Type B pancreatic cell (in vitro differentiated cells): ENCODE results near the gene FEZF2. TPM values are rescaled to one million over a fixed set of nuclear protein-coding genes. Genes with fewer than 3 reads are reported as not detected.

Experiments
- DNase-seq: peaks from one replicate; pipeline ENCODE4 v3.0.0; 2021; ENCODE audit warnings: mixed read lengths; ENCODE audit not compliant: unreplicated experiment; ENCODE audit errors: extremely low spot score
- H3K27ac Mint-ChIP-seq: 2 replicates; pipeline ENCODE4 v1.8.0; 2021; ENCODE audit warnings: mild to moderate bottlenecking, mixed read lengths
- H3K27me3 Mint-ChIP-seq: 2 replicates; pipeline ENCODE4 v1.8.0; 2021; ENCODE audit warnings: mixed read lengths
- H3K36me3 Mint-ChIP-seq: 2 replicates; pipeline ENCODE4 v1.8.0; 2021; ENCODE audit warnings: mixed read lengths
- H3K4me1 Mint-ChIP-seq: one replicate; pipeline ENCODE4 v1.8.0; 2021; ENCODE audit warnings: mixed read lengths; ENCODE audit not compliant: unreplicated experiment
- H3K4me3 Mint-ChIP-seq: 2 replicates; pipeline ENCODE4 v1.8.0; 2021; ENCODE audit warnings: mild to moderate bottlenecking, mixed read lengths
- H3K9me3 Mint-ChIP-seq: 2 replicates; pipeline ENCODE4 v1.8.0; 2021; ENCODE audit warnings: mixed read lengths
- CTCF ChIP-seq: fragments of 200-600 bp; sonication (generic); conservative IDR thresholded peaks from 2 replicates; pipeline ENCODE4 v1.5.0; 2021; ENCODE audit warnings: antibody characterized with exemption, mild to moderate bottlenecking
- total RNA-seq: library from RNA; stranded (reverse); gene quantifications from 2 replicates; pipeline ENCODE4 v1.2.1, GENCODE V29; 2021; ENCODE audit warnings: low replicate concordance

The FEZF2 gene
- total RNA-seq, 1 donor from 2014 or later: 0.24 TPM

DNA sequence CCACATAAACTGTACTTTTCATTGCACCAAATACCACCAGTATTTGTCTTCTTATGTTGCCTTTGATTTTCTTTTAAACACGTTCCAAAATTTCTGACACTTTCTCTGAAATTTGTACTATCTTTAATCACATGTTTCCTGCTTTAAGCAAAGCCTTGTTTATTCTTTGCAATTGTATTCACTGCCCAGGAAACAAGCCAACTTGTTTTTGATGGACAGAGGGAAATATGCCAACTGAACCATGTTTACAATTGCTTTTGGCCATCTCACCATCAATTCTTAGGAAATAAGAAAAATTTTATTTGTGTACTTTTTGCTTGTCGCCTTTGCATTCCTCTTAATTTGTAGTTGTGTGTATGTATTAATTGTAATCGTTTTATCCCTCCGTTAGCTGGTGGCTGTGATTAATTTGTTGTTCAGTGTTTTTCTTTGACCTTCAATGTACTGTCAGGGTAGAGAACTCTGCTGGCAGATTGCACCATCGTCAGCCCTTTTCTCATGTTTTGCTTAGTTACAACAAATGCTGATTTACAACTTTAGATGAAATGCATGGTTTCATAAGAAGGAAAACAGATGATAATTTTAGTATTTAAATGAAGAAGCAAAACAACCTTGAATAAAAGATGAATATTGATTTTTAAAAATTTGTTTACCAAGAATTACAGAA is 19.4 kb upstream of the FEZF2 start:
- H3K27me3 Mint-ChIP-seq: peaks cover 54% of the 10 kb centered on the region
- no peak for TF ChIP-seq CTCF

GRCh38 chr3:62387251-62387650 is 13.9 kb upstream of the FEZF2 start:
- no peak overlapping the region for H3K27ac Mint-ChIP-seq
- H3K9me3 Mint-ChIP-seq: no peaks in the 10 kb centered on the region
- H3K36me3 Mint-ChIP-seq: no peaks in the 10 kb centered on the region
- DNase-seq: no peak
- H3K4me3 Mint-ChIP-seq: no peak overlapping the region
- no peaks in the 10 kb centered on the region for H3K4me1 Mint-ChIP-seq
- peaks cover 72% of the 10 kb centered on the region for H3K27me3 Mint-ChIP-seq
- TF ChIP-seq CTCF: no peak

More for the DNA sequence above, 19.4 kb upstream of the FEZF2 start:
- H3K9me3 Mint-ChIP-seq: no peaks in the 10 kb centered on the region
- H3K4me1 Mint-ChIP-seq: no peaks in the 10 kb centered on the region
- H3K27ac Mint-ChIP-seq: no peak overlapping the region
- DNase-seq: no peak
- H3K4me3 Mint-ChIP-seq: no peak overlapping the region
- H3K36me3 Mint-ChIP-seq: no peaks in the 10 kb centered on the region

DNA sequence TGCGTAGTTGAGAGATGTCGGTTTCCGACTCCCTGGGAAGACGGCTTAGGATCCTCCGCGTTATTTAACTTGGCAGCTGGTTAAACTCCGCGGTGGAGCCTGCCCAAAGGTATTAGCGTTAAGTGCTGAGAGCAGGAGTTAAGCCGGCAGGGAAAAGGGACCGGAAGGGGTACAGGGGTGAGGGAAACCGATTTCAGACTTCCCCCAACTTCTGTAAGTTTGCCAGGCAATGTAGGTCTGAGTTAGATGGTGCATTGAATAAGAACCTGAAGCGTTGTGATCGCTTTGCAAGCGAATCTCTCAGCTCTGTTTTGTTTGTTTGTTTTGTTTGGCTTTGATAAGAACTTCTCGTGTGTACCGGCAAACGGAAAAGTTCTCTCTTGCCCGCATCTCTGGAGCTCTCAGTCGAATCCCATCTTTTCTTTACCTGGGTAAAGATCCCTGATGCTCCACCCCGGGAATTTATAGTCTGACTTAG is 6.0 kb upstream of the FEZF2 start:
- no peak for DNase-seq
- Mint-ChIP-seq H3K4me1 (peaks cover 8% of the 10 kb centered on the region), H3K27ac (no peak overlapping the region), H3K36me3 (no peaks in the 10 kb centered on the region), H3K9me3 (no peaks in the 10 kb centered on the region), H3K4me3 (no peak overlapping the region), H3K27me3 (peaks cover 96% of the 10 kb centered on the region)
- no peak for TF ChIP-seq CTCF

DNA sequence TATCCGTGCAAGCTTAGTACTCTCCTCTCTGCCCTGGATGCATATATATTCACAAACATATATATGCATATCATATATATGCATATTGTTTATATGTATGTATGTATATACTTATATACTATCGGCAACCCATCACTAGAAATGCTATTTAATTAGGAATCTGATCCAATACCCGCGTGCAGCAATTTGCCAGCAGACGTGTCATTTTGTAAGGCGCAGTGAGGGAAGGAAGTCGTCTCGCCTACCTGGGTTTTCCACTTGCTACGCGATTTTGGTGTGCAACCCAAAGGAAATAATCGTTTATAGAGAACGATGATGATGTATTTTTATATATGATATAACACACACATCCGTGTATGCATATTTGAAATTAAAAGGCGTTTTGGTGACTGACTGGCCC is 5.6 kb upstream of the FEZF2 start:
- H3K27ac Mint-ChIP-seq: no peak overlapping the region
- no peaks in the 10 kb centered on the region for H3K36me3 Mint-ChIP-seq
- DNase-seq: no peak
- H3K4me1 Mint-ChIP-seq: peaks cover 10% of the 10 kb centered on the region
- peaks cover 99% of the 10 kb centered on the region for H3K27me3 Mint-ChIP-seq
- no peaks in the 10 kb centered on the region for H3K9me3 Mint-ChIP-seq
- no peak overlapping the region for H3K4me3 Mint-ChIP-seq
- no peak for TF ChIP-seq CTCF

GRCh38 chr3:62378311-62378789 is 5.0 kb upstream of the FEZF2 start:
- no peak for TF ChIP-seq CTCF
- H3K4me1 Mint-ChIP-seq: peaks cover 10% of the 10 kb centered on the region
- no peak for DNase-seq
- peak overlapping the region; percentile 49 for H3K27ac Mint-ChIP-seq
- H3K27me3 Mint-ChIP-seq: peaks cover 99% of the 10 kb centered on the region
- H3K9me3 Mint-ChIP-seq: no peaks in the 10 kb centered on the region
- no peaks in the 10 kb centered on the region for H3K36me3 Mint-ChIP-seq
- peak overlapping the region; percentile 81 for H3K4me3 Mint-ChIP-seq
